ENCODE measurements around the gene DTHD1.

DNA sequence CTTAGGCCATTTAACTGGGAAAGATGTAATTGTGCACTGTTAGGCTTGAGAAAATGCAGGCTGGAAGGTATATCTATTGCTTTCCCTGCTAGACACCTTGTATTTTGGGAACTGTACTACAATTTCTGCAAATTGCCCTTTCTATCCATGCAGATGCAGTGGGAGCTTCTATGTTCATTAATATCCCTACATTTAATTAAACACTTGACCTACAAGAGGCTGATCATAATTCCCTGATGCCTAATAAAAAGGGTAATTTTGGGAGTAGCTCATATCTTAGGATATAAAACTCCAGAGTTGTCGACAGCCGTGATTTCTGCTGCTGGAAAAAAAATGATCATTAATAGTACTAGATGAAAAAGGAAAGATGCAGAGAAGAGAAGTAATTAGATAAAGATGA lies 19.7 kb downstream of the DTHD1 start:
- TF ChIP-seq SIN3A (IDR thresholded peaks at IDR 0.05; ENCODE audit: borderline replicate concordance, insufficient read depth, low read length) (no peak), POLR2AphosphoS5 (IDR thresholded peaks at IDR 0.05; ENCODE audit: low read depth, low read length) (no peak)
- TF ChIP-seq, protein P1, sequence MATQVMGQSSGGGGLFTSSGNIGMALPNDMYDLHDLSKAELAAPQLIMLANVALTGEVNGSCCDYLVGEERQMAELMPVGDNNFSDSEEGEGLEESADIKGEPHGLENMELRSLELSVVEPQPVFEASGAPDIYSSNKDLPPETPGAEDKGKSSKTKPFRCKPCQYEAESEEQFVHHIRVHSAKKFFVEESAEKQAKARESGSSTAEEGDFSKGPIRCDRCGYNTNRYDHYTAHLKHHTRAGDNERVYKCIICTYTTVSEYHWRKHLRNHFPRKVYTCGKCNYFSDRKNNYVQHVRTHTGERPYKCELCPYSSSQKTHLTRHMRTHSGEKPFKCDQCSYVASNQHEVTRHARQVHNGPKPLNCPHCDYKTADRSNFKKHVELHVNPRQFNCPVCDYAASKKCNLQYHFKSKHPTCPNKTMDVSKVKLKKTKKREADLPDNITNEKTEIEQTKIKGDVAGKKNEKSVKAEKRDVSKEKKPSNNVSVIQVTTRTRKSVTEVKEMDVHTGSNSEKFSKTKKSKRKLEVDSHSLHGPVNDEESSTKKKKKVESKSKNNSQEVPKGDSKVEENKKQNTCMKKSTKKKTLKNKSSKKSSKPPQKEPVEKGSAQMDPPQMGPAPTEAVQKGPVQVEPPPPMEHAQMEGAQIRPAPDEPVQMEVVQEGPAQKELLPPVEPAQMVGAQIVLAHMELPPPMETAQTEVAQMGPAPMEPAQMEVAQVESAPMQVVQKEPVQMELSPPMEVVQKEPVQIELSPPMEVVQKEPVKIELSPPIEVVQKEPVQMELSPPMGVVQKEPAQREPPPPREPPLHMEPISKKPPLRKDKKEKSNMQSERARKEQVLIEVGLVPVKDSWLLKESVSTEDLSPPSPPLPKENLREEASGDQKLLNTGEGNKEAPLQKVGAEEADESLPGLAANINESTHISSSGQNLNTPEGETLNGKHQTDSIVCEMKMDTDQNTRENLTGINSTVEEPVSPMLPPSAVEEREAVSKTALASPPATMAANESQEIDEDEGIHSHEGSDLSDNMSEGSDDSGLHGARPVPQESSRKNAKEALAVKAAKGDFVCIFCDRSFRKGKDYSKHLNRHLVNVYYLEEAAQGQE (IDR thresholded peaks at IDR 0.05; ENCODE audit: insufficient read depth in 1 of 2, low read depth in 2 of 2, low read length in 2 of 2) = no peak

Measured in PFSK-1 (cell line).